Skeletal muscle cell (primary cell): ENCODE measurements around the gene TCF25.

Source experiments
- DNase-seq: peaks from one replicate; pipeline ENCODE4 v3.0.0-alpha.2; 2010; ENCODE audit warnings: low read depth
- H3K4me3 ChIP-seq: 2 replicates; pipeline ENCODE4 v1.5.1; 2011; ENCODE audit warnings: low read depth, mild to moderate bottlenecking, control low read depth, low read length, moderate library complexity

The TCF25 gene

GRCh38 chr16:89899879-89900481 is 26.6 kb downstream of the TCF25 start:
- H3K4me3 ChIP-seq, result no peak overlapping the region
- DNase-seq, result no peak

- no peak for DNase-seq
- no peak overlapping the region for H3K4me3 ChIP-seq
Measured at GRCh38 chr16:89900885-89901284, 27.5 kb downstream of the TCF25 start.

- DNase-seq, result no peak
- H3K4me3 ChIP-seq, result no peak overlapping the region
Measured at GRCh38 chr16:89902980-89903379, 29.6 kb downstream of the TCF25 start.

GRCh38 chr16:89903908-89904515 is 30.6 kb downstream of the TCF25 start:
- no peak for DNase-seq
- H3K4me3 ChIP-seq, result no peak overlapping the region

GRCh38 chr16:89904606-89905510 is 31.5 kb downstream of the TCF25 start:
- DNase-seq, result no peak
- H3K4me3 ChIP-seq, result no peak overlapping the region

- no peak for DNase-seq
- no peak overlapping the region for H3K4me3 ChIP-seq
Measured at GRCh38 chr16:89905511-89906139, 32.2 kb downstream of the TCF25 start.

- no peak overlapping the region for H3K4me3 ChIP-seq
- DNase-seq, result no peak
Measured at GRCh38 chr16:89906140-89907025, 33.0 kb downstream of the TCF25 start.

- no peak overlapping the region for H3K4me3 ChIP-seq
- no peak for DNase-seq
Measured at GRCh38 chr16:89907055-89907814, 33.8 kb downstream of the TCF25 start.

GRCh38 chr16:89908236-89908635 is 34.8 kb downstream of the TCF25 start:
- DNase-seq, result no peak
- H3K4me3 ChIP-seq, result no peak overlapping the region

- no peak for DNase-seq
- no peak overlapping the region for H3K4me3 ChIP-seq
Measured at GRCh38 chr16:89909777-89910716, 36.7 kb downstream of the TCF25 start.

GRCh38 chr16:89910717-89911354 is 37.4 kb downstream of the TCF25 start:
- no peak for DNase-seq
- H3K4me3 ChIP-seq, result no peak overlapping the region

GRCh38 chr16:89911375-89911774 is 38.0 kb downstream of the TCF25 start:
- no peak overlapping the region for H3K4me3 ChIP-seq

GRCh38 chr16:89912143-89912542 is 38.8 kb downstream of the TCF25 start:
- DNase-seq, result no peak
- no peak overlapping the region for H3K4me3 ChIP-seq

More at GRCh38 chr16:89911375-89911774, 38.0 kb downstream of the TCF25 start:
- no peak for DNase-seq

- DNase-seq, result no peak
- H3K4me3 ChIP-seq, result no peak overlapping the region
Measured at GRCh38 chr16:89912627-89913026, 39.2 kb downstream of the TCF25 start.

GRCh38 chr16:89913408-89914387 is 40.3 kb downstream of the TCF25 start:
- no peak for DNase-seq
- no peak overlapping the region for H3K4me3 ChIP-seq
